SK-N-MC (cell line): ENCODE measurements around the gene SLC9A3.

Experiments used
- EZH2 ChIP-seq: fragments of 200-600 bp; sonication (generic); IDR thresholded peaks from one replicate; pipeline ENCODE4 v1.6.1; 2017; ENCODE audit warnings: antibody characterized with exemption
- FOXP2 ChIP-seq: optimal IDR thresholded peaks from 2 replicates; pipeline ENCODE3; 2011; ENCODE audit warnings: mild to moderate bottlenecking, moderate library complexity; ENCODE audit not compliant: insufficient read depth; ENCODE audit errors: extremely low read length, control extremely low read depth
- POLR2AphosphoS5 ChIP-seq: IDR thresholded peaks from 2 replicates; pipeline ENCODE4 v1.6.1; 2012; ENCODE audit warnings: mild to moderate bottlenecking, low read depth, low read length, borderline replicate concordance

GRCh38 chr5:524973-525761 lies 918 bp upstream of the SLC9A3 start:
- TF ChIP-seq POLR2AphosphoS5 (no peak), EZH2 (no peak), FOXP2 (no peak)
